Measurements from ENCODE around the gene NUCKS1. TPM values are rescaled to one million over a fixed set of nuclear protein-coding genes. Genes with fewer than 3 reads are reported as not detected.

The NUCKS1 gene
- polyA plus RNA-seq, 1 donor from 2014 or later = 134 TPM

DNA sequence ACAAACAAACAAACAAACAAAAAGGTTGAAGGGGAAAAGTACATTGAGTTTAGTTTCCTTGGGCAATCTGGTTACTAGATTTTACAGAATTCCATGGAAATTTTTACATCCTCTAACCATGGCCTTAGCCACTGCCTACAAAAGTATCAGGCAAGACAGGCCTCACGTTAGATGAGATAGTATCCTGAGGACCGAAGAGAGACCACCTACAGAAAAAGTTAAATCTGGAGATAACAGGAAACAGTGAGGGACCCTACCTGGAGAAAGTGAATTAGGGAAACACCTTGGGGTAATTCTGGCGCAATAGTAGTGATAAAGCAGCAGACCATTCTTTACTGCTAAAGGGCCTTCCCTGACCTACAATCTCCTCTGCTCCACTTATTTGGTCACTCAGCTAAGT, 16.6 kb upstream of the NUCKS1 start:
- Histone ChIP-seq H3K79me2 (replicated peaks; ENCODE audit: insufficient read depth, low read length) (no peaks in the 10 kb centered on the region), H3K9me3 (ENCODE audit: low read length) (no peaks in the 10 kb centered on the region), H3K9ac (ENCODE audit: low read length) (no peak overlapping the region), H3K27ac (ENCODE audit: low read length) (no peak overlapping the region), H3K4me3 (ENCODE audit: low read length) (no peak overlapping the region), H2AFZ (ENCODE audit: low read depth, low read length) (no peak overlapping the region), H3K36me3 (ENCODE audit: insufficient read depth, low read length) (no peaks in the 10 kb centered on the region), H3K27me3 (ENCODE audit: insufficient read depth, low read depth, low read length) (no peaks in the 10 kb centered on the region), H3F3A (ENCODE audit: insufficient read depth, low read length, poor library complexity, severe bottlenecking) (no peaks in the 10 kb centered on the region), H4K20me1 (ENCODE audit: insufficient read depth) (no peaks in the 10 kb centered on the region), H3K9me2 (ENCODE audit: insufficient read depth, low read length) (no peaks in the 10 kb centered on the region), H3K4me2 (ENCODE audit: low read length) (no peak overlapping the region)
- TF ChIP-seq RAD21 (conservative IDR thresholded peaks at IDR 0.05) (no peak), TAF1 (IDR thresholded peaks at IDR 0.05; ENCODE audit: low read depth) (no peak), SMC3 (conservative IDR thresholded peaks at IDR 0.05; ENCODE audit: poor library complexity) (no peak), EZH2 (IDR thresholded peaks at IDR 0.05; ENCODE audit: borderline replicate concordance, insufficient read depth, low read length, poor library complexity, severe bottlenecking) (no peak), EP300 (conservative IDR thresholded peaks at IDR 0.05; ENCODE audit: poor library complexity, severe bottlenecking) (no peak), POLR2AphosphoS5 (IDR thresholded peaks at IDR 0.05) (no peak), MXI1 (conservative IDR thresholded peaks at IDR 0.05; ENCODE audit: poor library complexity, severe bottlenecking) (no peak)
- TF ChIP-seq, protein P1, sequence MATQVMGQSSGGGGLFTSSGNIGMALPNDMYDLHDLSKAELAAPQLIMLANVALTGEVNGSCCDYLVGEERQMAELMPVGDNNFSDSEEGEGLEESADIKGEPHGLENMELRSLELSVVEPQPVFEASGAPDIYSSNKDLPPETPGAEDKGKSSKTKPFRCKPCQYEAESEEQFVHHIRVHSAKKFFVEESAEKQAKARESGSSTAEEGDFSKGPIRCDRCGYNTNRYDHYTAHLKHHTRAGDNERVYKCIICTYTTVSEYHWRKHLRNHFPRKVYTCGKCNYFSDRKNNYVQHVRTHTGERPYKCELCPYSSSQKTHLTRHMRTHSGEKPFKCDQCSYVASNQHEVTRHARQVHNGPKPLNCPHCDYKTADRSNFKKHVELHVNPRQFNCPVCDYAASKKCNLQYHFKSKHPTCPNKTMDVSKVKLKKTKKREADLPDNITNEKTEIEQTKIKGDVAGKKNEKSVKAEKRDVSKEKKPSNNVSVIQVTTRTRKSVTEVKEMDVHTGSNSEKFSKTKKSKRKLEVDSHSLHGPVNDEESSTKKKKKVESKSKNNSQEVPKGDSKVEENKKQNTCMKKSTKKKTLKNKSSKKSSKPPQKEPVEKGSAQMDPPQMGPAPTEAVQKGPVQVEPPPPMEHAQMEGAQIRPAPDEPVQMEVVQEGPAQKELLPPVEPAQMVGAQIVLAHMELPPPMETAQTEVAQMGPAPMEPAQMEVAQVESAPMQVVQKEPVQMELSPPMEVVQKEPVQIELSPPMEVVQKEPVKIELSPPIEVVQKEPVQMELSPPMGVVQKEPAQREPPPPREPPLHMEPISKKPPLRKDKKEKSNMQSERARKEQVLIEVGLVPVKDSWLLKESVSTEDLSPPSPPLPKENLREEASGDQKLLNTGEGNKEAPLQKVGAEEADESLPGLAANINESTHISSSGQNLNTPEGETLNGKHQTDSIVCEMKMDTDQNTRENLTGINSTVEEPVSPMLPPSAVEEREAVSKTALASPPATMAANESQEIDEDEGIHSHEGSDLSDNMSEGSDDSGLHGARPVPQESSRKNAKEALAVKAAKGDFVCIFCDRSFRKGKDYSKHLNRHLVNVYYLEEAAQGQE (IDR thresholded peaks at IDR 0.05; ENCODE audit: borderline replicate concordance) = no peak
- TF ChIP-seq, protein P2, sequence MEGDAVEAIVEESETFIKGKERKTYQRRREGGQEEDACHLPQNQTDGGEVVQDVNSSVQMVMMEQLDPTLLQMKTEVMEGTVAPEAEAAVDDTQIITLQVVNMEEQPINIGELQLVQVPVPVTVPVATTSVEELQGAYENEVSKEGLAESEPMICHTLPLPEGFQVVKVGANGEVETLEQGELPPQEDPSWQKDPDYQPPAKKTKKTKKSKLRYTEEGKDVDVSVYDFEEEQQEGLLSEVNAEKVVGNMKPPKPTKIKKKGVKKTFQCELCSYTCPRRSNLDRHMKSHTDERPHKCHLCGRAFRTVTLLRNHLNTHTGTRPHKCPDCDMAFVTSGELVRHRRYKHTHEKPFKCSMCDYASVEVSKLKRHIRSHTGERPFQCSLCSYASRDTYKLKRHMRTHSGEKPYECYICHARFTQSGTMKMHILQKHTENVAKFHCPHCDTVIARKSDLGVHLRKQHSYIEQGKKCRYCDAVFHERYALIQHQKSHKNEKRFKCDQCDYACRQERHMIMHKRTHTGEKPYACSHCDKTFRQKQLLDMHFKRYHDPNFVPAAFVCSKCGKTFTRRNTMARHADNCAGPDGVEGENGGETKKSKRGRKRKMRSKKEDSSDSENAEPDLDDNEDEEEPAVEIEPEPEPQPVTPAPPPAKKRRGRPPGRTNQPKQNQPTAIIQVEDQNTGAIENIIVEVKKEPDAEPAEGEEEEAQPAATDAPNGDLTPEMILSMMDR (IDR thresholded peaks at IDR 0.05; ENCODE audit: poor library complexity, severe bottlenecking) = no peak

DNA sequence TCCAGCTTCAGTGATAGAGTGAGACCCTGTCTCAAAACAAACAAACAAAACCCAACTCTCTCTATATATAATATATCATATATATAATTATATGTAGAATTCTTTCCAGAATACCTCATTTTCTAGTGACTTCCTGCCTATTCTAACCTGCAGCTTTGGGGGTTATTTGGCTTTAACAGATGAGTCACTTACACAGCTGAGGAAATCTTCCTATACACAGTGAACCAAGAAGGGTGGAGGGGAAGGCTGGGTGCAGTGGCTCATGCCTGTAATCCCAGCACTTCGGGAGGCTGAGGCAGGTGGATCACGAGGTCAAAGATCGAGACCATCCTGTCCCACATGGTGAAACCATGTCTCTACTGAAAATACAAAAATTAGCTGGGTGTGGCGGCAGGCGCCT, 16.1 kb upstream of the NUCKS1 start:
- no peak overlapping the region for H3K27ac ChIP-seq (ENCODE audit: low read length)
- TF ChIP-seq RAD21 (conservative IDR thresholded peaks at IDR 0.05) = no peak
- no peaks in the 10 kb centered on the region for H3K9me2 ChIP-seq (ENCODE audit: insufficient read depth, low read length)
- no peaks in the 10 kb centered on the region for H3F3A ChIP-seq (ENCODE audit: insufficient read depth, low read length, poor library complexity, severe bottlenecking)
- H3K9ac ChIP-seq (ENCODE audit: low read length) = no peak overlapping the region
- no peaks in the 10 kb centered on the region for H3K36me3 ChIP-seq (ENCODE audit: insufficient read depth, low read length)
- H3K9me3 ChIP-seq (ENCODE audit: low read length) = no peaks in the 10 kb centered on the region
- no peaks in the 10 kb centered on the region for H3K79me2 ChIP-seq (replicated peaks; ENCODE audit: insufficient read depth, low read length)
- no peak overlapping the region for H3K4me3 ChIP-seq (ENCODE audit: low read length)
- H4K20me1 ChIP-seq (ENCODE audit: insufficient read depth) = no peaks in the 10 kb centered on the region
- H3K4me2 ChIP-seq (ENCODE audit: low read length) = no peak overlapping the region
- no peaks in the 10 kb centered on the region for H3K27me3 ChIP-seq (ENCODE audit: insufficient read depth, low read depth, low read length)
- no peak overlapping the region for H2AFZ ChIP-seq (ENCODE audit: low read depth, low read length)

DNA sequence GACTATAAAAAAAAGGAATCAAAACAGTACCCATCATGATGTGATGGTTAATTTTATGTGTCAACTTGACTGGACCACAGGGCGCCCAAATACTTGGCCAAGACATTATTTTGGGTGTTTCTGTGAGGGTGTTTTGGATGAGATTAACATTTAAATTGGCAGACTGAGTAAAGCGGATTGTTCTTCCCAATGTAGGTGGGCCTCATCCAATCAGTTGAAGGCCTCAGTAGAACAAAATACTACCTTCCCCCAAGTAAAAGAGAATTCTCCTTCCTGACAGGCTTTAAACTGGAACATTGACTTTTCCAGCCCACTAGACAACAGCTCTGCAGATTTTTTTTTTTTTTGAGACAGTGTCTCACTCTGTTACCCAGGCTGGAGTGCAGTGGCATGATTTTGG, 14.6 kb upstream of the NUCKS1 start:
- no peak overlapping the region for H3K9ac ChIP-seq (ENCODE audit: low read length)
- H3K4me3 ChIP-seq (ENCODE audit: low read length) = no peak overlapping the region
- no peak overlapping the region for H3K27ac ChIP-seq (ENCODE audit: low read length)
- H3K9me2 ChIP-seq (ENCODE audit: insufficient read depth, low read length) = no peaks in the 10 kb centered on the region
- H3K79me2 ChIP-seq (replicated peaks; ENCODE audit: insufficient read depth, low read length) = no peaks in the 10 kb centered on the region
- no peak overlapping the region for H3K4me2 ChIP-seq (ENCODE audit: low read length)
- no peak overlapping the region for H2AFZ ChIP-seq (ENCODE audit: low read depth, low read length)
- no peaks in the 10 kb centered on the region for H4K20me1 ChIP-seq (ENCODE audit: insufficient read depth)
- TF ChIP-seq EP300 (conservative IDR thresholded peaks at IDR 0.05; ENCODE audit: poor library complexity, severe bottlenecking) (no peak), TAF1 (IDR thresholded peaks at IDR 0.05; ENCODE audit: low read depth) (no peak)
- H3F3A ChIP-seq (ENCODE audit: insufficient read depth, low read length, poor library complexity, severe bottlenecking) = no peaks in the 10 kb centered on the region
- H3K27me3 ChIP-seq (ENCODE audit: insufficient read depth, low read depth, low read length) = no peaks in the 10 kb centered on the region
- H3K9me3 ChIP-seq (ENCODE audit: low read length) = no peaks in the 10 kb centered on the region
- no peaks in the 10 kb centered on the region for H3K36me3 ChIP-seq (ENCODE audit: insufficient read depth, low read length)

Measured in neural cell (in vitro differentiated cells).